Measurements from ENCODE around the gene ARHGAP25. TPM values are rescaled to one million over a fixed set of nuclear protein-coding genes. Genes with fewer than 3 reads are reported as not detected.

The ARHGAP25 gene
- total and polyA plus RNA-seq, 10 of the 15 experiments (the other 5 are each of a cell fraction or from before 2014, with no cell fraction given) = 0.15 to 1.0 (median 0.46) TPM

DNA sequence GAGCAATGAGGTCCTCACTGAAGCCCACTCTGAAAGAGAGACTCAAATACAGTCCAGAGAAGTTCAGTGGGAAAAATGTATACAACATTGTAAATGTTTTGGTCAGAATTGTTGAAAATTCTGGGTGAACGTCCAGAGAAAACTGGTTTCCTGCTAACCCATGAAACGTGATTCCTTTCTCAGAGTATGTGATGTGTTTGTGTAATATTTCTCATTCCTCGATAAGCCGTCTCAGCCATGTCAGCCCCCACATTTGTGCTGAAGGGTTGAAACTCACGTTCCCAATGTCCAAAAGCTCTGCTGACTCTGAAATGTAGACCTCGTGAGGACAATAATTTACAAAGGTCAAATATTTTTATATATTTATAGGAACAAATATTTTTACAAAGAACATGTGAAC, 84.9 kb downstream of the ARHGAP25 start:
- POLR2A ChIA-PET = no interaction called here

More for the DNA sequence above, 84.9 kb downstream of the ARHGAP25 start:
- no peaks in the 10 kb centered on the region; a peak in 1 of 4 replicates for H3K27me3 ChIP-seq (replicated peaks in 1 of 2; ENCODE audit: control insufficient read depth in 2 of 2, insufficient read depth in 2 of 2, low read length in 1 of 2)
- no peak overlapping the region for H3K4me3 ChIP-seq
- TF ChIP-seq SPI1 (IDR thresholded peaks at IDR 0.05; ENCODE audit: borderline replicate concordance, insufficient read depth, low read depth, low read length) = no peak
- TF ChIP-seq, protein P1, sequence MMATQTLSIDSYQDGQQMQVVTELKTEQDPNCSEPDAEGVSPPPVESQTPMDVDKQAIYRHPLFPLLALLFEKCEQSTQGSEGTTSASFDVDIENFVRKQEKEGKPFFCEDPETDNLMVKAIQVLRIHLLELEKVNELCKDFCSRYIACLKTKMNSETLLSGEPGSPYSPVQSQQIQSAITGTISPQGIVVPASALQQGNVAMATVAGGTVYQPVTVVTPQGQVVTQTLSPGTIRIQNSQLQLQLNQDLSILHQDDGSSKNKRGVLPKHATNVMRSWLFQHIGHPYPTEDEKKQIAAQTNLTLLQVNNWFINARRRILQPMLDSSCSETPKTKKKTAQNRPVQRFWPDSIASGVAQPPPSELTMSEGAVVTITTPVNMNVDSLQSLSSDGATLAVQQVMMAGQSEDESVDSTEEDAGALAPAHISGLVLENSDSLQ (IDR thresholded peaks at IDR 0.05) = no peak
- TF ChIP-seq KLF5 (IDR thresholded peaks at IDR 0.05; ENCODE audit: partially characterized antibody) = no peak
- TF ChIP-seq LARP7 (IDR thresholded peaks at IDR 0.05) = no peak
- no peak for TF ChIP-seq MEF2B (IDR thresholded peaks at IDR 0.05; ENCODE audit: partially characterized antibody, poor library complexity, severe bottlenecking)
- no peak for TF ChIP-seq GATAD2B (conservative IDR thresholded peaks at IDR 0.05; ENCODE audit: low read depth)
- no peak for TF ChIP-seq TCF12 (IDR thresholded peaks at IDR 0.05; ENCODE audit: low read depth, low read length)
- TF ChIP-seq CEBPB (IDR thresholded peaks at IDR 0.05; ENCODE audit: borderline replicate concordance in 1 of 2, low read depth in 2 of 2, low read length in 2 of 2) = no peak
- no peak for TF ChIP-seq NFXL1 (IDR thresholded peaks at IDR 0.05; ENCODE audit: borderline replicate concordance)
- no peak for TF ChIP-seq ESRRA (IDR thresholded peaks at IDR 0.05; ENCODE audit: low read length)
- TF ChIP-seq PAX5 (IDR thresholded peaks at IDR 0.05; ENCODE audit: borderline replicate concordance, low read depth, low read length) = no peak
- TF ChIP-seq NFYA (IDR thresholded peaks at IDR 0.05; ENCODE audit: borderline replicate concordance, low read depth, low read length) = no peak
- no peaks in the 10 kb centered on the region for H4K20me1 ChIP-seq (ENCODE audit: control insufficient read depth, insufficient read depth)
- H3K9ac ChIP-seq (ENCODE audit: control insufficient read depth, insufficient read depth, low read length) = no peak overlapping the region
- H3K9me3 ChIP-seq (replicated peaks; ENCODE audit: control insufficient read depth, insufficient read depth, low read length) = no peaks in the 10 kb centered on the region; the same call in 2 of the 3 replicates
- ATAC-seq (no peak), FAIRE-seq (no peak), DNase-seq (ENCODE audit: low read depth, low spot score) (no peak)
- H2AFZ ChIP-seq (ENCODE audit: control insufficient read depth, low read depth, low read length) = no peak overlapping the region
- H3K79me2 ChIP-seq (ENCODE audit: control insufficient read depth, insufficient read depth, low read length) = no peaks in the 10 kb centered on the region
- BruUV-seq (replicated peaks) = no TSS peak
- H3K4me2 ChIP-seq (ENCODE audit: control insufficient read depth, insufficient read depth) = no peak overlapping the region
- CTCF ChIA-PET = interaction anchor here (1.0 to 1.1 kb wide), 2 partner anchors 17 to 19 kb away, joined by 3 to 4 read pairs; no protein-coding TSS in a partner anchor
- SMC1A ChIA-PET (ENCODE audit: uncharacterized antibody, unreplicated experiment) = no interaction called here
- RAD21 ChIA-PET (ENCODE audit: unreplicated experiment) = no interaction called here
- WGBS (ENCODE audit: insufficient coverage, insufficient replicate concordance, low lambda C conversion rate, missing lambda C conversion rate) = 59% methylated on average over 6 of the region's 6 CpGs
- no peaks in the 10 kb centered on the region for H3K4me1 ChIP-seq (ENCODE audit: control insufficient read depth, insufficient read depth, low read length)
- H3K36me3 ChIP-seq (ENCODE audit: control insufficient read depth in 2 of 2, insufficient read depth in 2 of 2, low read length in 1 of 2) = no peaks in the 10 kb centered on the region
- intact Hi-C loops (cut with micrococcal nuclease; ENCODE audit: unreplicated experiment) = no loop called here
- in situ Hi-C loops (cut with MboI) = no loop called here
- no peak overlapping the region for H3K27ac ChIP-seq (ENCODE audit: control insufficient read depth, insufficient read depth)

Data from GM12878 (cell line).